CD4-positive, alpha-beta T cell treated with Interferon gamma for 1 hour (primary cell): ENCODE results near the gene PLCL2.
A peak's percentile ranks its signal among the peaks of the same experiment; 100 is the strongest.
"Not testable (repeated sequence)": the region's sequence is repeated elsewhere in the genome, so short reads cannot be mapped to it uniquely, and the experiment has no call there.

Source experiments
- DNase-seq: peaks from one replicate; pipeline ENCODE4 v3.0.0-alpha.2; 2020

Gene PLCL2

GRCh38 chr3:17088017-17088416 lies 203.3 kb downstream of the PLCL2 start:
- no peak for DNase-seq

- DNase-seq, result peak; percentile 23
Measured at GRCh38 chr3:17088602-17089313, 204.0 kb downstream of the PLCL2 start.

GRCh38 chr3:17089314-17089700 lies 204.6 kb downstream of the PLCL2 start:
- no peak for DNase-seq

- DNase-seq, result no peak
Measured at GRCh38 chr3:17090280-17090983, 205.7 kb downstream of the PLCL2 start.

GRCh38 chr3:17091910-17092582 lies 207.3 kb downstream of the PLCL2 start:
- DNase-seq, result no peak

GRCh38 chr3:17092583-17092933 lies 207.8 kb downstream of the PLCL2 start:
- no peak for DNase-seq

GRCh38 chr3:17094551-17094950 lies 209.8 kb downstream of the PLCL2 start:
- no peak for DNase-seq

GRCh38 chr3:17103579-17103978 lies 218.8 kb downstream of the PLCL2 start:
- DNase-seq, result no peak

GRCh38 chr3:17106801-17107200 lies 222.0 kb downstream of the PLCL2 start:
- not testable (repeated sequence) for DNase-seq

GRCh38 chr3:17110660-17111396 lies 226.1 kb downstream of the PLCL2 start:
- DNase-seq, result no peak

- no peak for DNase-seq
Measured at GRCh38 chr3:17111586-17111985, 226.8 kb downstream of the PLCL2 start.

GRCh38 chr3:17115186-17115585 lies 230.4 kb downstream of the PLCL2 start:
- no peak for DNase-seq

- DNase-seq, result no peak
Measured at GRCh38 chr3:17116007-17116600, 231.3 kb downstream of the PLCL2 start.

GRCh38 chr3:17118771-17119170 lies 234.0 kb downstream of the PLCL2 start:
- no peak for DNase-seq

GRCh38 chr3:17119201-17120072 lies 234.7 kb downstream of the PLCL2 start:
- no peak for DNase-seq

- no peak for DNase-seq
Measured at GRCh38 chr3:17120115-17120514, 235.4 kb downstream of the PLCL2 start.

- DNase-seq, result no peak
Measured at GRCh38 chr3:17121336-17121735, 236.6 kb downstream of the PLCL2 start.

GRCh38 chr3:17122758-17123157 lies 238.0 kb downstream of the PLCL2 start:
- DNase-seq, result no peak

- DNase-seq, result no peak
Measured at GRCh38 chr3:17125738-17126442, 241.1 kb downstream of the PLCL2 start.

- DNase-seq, result not testable (repeated sequence)
Measured at GRCh38 chr3:17128671-17129070, 243.9 kb downstream of the PLCL2 start.

GRCh38 chr3:17129556-17129955 lies 244.8 kb downstream of the PLCL2 start:
- no peak for DNase-seq
